GM10266 (cell line): ENCODE results near the gene LGALS16.
A peak's percentile ranks its signal among the peaks of the same experiment; 100 is the strongest.

Experiments used
- DNase-seq: peaks from one replicate; pipeline ENCODE4 v3.0.0; 2012; ENCODE audit errors: extremely low spot score
- TF ChIP-seq, protein P1 (sequence below): IDR thresholded peaks from 2 replicates; pipeline ENCODE4 v1.5.1; 2012; ENCODE audit warnings: mild to moderate bottlenecking, low read depth; ENCODE audit not compliant: control insufficient read depth, insufficient read depth; ENCODE audit errors: missing control alignments

LGALS16 gene, protein sequence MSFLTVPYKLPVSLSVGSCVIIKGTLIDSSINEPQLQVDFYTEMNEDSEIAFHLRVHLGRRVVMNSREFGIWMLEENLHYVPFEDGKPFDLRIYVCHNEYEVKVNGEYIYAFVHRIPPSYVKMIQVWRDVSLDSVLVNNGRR

DNA sequence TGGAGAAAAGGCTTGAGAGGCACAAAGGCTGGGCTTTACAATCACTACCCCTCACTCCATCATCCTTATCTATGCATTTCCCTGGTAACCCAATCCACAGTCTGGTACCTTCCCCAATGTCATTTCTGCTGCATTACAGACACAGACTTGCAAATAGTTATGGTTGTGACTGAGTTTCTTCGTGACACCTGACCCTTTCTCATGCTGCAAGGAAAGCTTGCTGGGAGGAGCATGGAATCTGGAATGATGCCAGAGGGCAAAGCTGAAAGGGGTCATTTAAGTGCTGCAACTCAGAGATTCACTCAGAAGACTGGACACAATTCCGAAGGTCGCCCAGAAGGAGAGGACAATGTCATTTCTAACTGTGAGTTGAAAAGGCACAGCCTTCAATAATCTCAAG, at the start of gene LGALS16:
Gene LGALS16 (plus strand): TSS at position 301 of the 400 bp plus-strand sequence. CDS start 49 bp downstream, at position 350.
- no peak for DNase-seq
- TF ChIP-seq, protein P1, sequence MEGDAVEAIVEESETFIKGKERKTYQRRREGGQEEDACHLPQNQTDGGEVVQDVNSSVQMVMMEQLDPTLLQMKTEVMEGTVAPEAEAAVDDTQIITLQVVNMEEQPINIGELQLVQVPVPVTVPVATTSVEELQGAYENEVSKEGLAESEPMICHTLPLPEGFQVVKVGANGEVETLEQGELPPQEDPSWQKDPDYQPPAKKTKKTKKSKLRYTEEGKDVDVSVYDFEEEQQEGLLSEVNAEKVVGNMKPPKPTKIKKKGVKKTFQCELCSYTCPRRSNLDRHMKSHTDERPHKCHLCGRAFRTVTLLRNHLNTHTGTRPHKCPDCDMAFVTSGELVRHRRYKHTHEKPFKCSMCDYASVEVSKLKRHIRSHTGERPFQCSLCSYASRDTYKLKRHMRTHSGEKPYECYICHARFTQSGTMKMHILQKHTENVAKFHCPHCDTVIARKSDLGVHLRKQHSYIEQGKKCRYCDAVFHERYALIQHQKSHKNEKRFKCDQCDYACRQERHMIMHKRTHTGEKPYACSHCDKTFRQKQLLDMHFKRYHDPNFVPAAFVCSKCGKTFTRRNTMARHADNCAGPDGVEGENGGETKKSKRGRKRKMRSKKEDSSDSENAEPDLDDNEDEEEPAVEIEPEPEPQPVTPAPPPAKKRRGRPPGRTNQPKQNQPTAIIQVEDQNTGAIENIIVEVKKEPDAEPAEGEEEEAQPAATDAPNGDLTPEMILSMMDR, result no peak

DNA sequence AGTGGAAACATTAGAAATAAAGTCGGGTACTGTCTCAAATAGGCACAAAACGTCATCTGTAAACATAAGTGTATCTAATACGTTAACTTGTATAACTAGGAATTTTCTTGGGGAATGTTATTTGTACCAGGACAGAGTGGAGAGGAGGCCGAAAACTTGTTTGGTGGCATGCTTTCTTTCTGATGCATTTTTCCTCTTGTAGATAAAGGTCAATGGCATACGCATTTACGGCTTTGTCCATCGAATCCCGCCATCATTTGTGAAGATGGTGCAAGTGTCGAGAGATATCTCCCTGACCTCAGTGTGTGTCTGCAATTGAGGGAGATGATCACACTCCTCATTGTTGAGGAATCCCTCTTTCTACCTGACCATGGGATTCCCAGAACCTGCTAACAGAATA, 48.7 kb upstream of the LGALS16 start:
- TF ChIP-seq, protein P1, result no peak
- DNase-seq, result no peak

DNA sequence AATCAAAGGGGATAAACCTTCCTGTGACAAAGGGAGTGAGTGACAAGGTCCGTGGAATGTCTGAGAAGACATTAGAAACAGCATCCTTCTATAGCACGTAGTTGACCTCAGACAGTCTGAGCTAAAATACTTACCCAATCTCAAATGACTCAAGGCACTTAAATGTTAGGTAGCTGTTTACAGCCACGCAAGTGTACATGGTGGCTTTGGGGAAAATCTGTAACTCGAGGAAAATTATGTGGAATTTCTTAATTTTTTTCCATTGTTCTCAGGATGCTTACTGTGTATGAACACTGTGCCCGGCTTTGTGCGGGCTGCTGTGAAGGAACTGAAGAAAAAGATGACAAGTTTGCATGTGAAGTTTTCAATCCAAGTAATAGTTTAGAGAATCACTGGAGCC, 48.2 kb upstream of the LGALS16 start:
- TF ChIP-seq, protein P1, result no peak

DNA sequence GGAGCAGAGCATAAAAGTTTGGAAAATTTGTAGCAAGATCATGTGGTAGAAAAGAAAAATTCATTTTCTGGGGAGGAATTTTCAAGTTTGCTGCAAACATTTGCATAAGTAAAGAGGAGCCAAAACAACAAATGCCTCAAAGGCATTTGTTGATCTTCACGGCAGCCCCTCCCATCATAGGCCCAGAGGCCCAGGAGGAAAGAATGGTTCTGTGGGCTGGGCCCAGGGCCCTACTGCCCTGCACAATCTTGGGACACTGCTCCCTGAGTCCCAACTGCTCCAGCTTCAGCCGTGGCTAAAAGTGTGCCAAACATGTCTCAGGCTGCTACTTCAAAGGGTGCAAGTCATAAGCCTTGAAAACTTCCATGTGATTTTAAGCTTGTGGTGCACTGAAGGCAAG, 42.1 kb upstream of the LGALS16 start:
- no peak for DNase-seq
- TF ChIP-seq, protein P1, result no peak

More for the DNA sequence above, 48.2 kb upstream of the LGALS16 start:
- DNase-seq, result no peak

DNA sequence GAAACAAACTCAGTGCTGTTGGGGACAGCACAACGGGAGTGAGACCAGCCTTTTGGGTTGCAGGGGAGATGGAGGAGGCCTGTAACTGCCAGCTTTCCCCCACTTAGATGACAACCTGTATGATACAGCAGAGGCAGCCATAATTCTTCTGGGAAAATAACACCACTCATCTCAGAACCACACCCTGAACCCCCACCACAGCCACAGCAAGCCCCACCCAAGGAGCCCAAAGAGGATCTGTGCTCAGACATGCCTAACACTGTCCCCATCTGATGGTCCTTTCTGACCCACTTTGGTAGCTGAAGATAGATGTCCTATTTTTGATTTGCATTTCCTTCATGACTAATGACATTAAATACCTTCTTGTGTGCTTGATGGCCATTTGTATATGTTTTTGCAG, 38.0 kb upstream of the LGALS16 start:
- TF ChIP-seq, protein P1, result no peak
- DNase-seq, result no peak

DNA sequence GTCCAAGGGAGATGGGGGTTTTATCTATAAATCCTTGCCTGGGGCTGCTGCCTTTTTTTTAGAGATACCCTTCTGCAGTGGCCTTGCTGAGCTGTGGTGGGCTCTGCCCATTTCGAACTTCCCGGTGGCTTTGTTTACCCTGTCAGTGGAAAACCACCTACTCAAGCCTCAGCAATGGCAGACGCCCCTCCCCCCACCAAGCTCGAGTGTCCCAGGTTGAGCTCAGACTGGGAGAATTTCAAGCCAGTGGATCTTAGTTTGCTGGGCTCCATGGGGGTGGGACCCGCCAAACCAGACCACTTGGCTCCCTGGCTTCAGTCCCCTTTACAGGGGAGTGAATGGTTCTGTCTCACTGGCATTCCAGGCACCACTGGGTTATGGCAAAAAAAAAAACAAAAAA, 31.8 kb upstream of the LGALS16 start:
- TF ChIP-seq, protein P1, result no peak

DNA sequence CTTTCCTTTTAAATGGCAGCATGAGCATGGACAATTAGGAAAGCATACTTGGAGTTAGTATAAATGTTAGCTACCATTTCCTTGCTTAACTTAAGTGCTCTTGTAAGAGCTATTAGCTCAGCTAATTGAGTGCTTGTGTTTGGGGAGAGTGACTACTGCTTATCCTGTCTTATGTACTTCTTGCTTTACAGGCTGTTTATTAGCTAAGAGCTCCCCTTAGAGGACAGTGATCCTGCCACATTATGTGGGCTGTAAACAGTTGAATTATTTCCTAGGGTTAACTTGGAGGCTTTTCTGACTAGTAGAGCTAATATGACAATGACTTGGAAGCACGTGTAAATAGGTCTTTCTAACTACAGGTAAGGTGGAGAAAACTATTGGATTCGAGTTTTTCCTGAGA, 28.1 kb upstream of the LGALS16 start:
- TF ChIP-seq, protein P1, result peak; percentile 38
- peak; percentile 10 for DNase-seq

More for the DNA sequence above, 31.8 kb upstream of the LGALS16 start:
- DNase-seq, result no peak
